ENCODE data around the gene C12orf54.

C12orf54 gene

DNA sequence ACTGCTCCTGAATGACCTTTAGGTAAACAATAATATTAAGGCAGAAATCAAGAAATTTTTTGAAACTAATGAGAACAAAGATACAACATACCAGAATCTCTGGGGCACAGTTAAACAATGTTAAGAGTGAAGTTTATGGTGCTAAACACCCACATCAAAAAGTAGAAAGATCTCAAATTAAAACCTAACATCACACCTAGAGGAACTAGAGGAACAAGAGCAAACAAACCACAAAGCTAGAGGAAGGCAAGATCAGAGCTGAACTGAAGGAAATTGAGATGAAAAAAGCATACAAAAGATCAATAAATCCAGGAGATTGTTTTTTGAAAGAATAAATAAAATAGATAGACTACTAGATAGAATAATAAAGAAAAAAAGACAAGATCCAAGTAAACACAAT lies 50.3 kb downstream of the C12orf54 start:
- Histone ChIP-seq H3K9me3 (ENCODE audit: control insufficient read depth, insufficient read depth, low read length) (no peaks in the 10 kb centered on the region), H3K36me3 (ENCODE audit: insufficient read depth, low read length) (no peaks in the 10 kb centered on the region), H3K9ac (ENCODE audit: low read depth, low read length) (no peak overlapping the region), H3K4me1 (ENCODE audit: insufficient read depth, low read length) (no peaks in the 10 kb centered on the region)

GRCh38 chr12:48536602-48537001 lies 54.3 kb downstream of the C12orf54 start:
- Histone ChIP-seq H3K36me3 (ENCODE audit: insufficient read depth, low read length) (no peaks in the 10 kb centered on the region), H3K9ac (ENCODE audit: low read depth, low read length) (no peak overlapping the region), H3K4me1 (ENCODE audit: insufficient read depth, low read length) (no peaks in the 10 kb centered on the region), H3K9me3 (ENCODE audit: control insufficient read depth, insufficient read depth, low read length) (no peaks in the 10 kb centered on the region)

DNA sequence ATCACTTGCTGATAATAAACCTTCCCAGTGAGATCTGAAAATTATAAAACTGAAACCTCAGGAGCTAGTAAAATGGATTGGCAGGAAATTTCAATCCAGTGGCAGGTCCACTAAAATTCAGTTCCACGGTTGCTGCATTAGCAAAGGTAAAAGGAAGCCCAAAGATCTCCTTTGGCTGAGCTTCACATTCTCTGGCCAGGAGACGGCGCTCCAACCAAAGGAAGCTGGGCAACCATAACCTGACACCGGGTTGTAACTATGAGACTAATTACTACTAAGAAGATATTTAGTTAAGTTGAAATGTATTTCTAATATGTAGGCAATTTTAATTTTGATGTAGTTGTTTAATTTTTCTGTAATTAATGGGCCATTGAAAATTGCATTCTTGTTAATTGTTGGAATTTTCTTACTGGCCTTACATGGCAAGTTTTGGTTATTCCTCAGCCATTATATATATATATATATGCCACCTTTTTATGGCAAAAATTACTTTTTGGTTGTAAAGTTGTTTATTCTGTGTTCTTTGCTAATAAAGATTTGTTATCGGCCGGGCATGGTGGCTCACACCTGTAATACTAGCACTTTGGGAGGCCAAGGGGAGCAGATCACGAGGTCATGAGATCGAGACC lies 60.1 kb downstream of the C12orf54 start:
- no peaks in the 10 kb centered on the region for H3K9me3 ChIP-seq (ENCODE audit: control insufficient read depth, insufficient read depth, low read length)
- no peaks in the 10 kb centered on the region for H3K4me1 ChIP-seq (ENCODE audit: insufficient read depth, low read length)
- no peak overlapping the region for H3K9ac ChIP-seq (ENCODE audit: low read depth, low read length)
- H3K36me3 ChIP-seq (ENCODE audit: insufficient read depth, low read length), result no peaks in the 10 kb centered on the region

- H3K4me1 ChIP-seq (ENCODE audit: insufficient read depth, low read length), result no peaks in the 10 kb centered on the region
- no peak overlapping the region for H3K9ac ChIP-seq (ENCODE audit: low read depth, low read length)
- no peaks in the 10 kb centered on the region for H3K36me3 ChIP-seq (ENCODE audit: insufficient read depth, low read length)
- H3K9me3 ChIP-seq (ENCODE audit: control insufficient read depth, insufficient read depth, low read length), result no peaks in the 10 kb centered on the region
Observed at GRCh38 chr12:48545833-48546469, 63.7 kb downstream of the C12orf54 start.

Data from ES-I3 (cell line).